ENCODE data around the gene TRAPPC2L.

The TRAPPC2L gene

DNA sequence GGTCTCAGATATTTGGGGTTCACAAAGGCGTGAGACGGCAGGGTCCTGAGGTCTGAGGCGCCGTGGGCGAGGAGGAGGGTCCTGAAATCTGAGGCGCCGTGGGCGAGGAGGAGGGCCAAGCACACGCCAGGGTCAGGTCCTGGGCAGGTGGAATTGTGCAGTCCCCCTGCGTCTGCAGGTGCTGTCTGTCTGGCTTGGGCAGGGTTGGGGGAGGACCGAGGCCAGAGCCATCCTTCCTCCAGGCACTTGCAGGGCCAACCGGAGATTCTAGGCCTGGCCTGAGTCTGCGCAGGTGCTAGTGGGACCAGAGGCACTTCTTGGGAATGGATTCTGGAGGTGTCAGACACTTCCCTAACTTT is 42.8 kb upstream of the TRAPPC2L start:
- no peak for DNase-seq (ENCODE audit: low read depth, low spot score)
- TF ChIP-seq, protein P1, sequence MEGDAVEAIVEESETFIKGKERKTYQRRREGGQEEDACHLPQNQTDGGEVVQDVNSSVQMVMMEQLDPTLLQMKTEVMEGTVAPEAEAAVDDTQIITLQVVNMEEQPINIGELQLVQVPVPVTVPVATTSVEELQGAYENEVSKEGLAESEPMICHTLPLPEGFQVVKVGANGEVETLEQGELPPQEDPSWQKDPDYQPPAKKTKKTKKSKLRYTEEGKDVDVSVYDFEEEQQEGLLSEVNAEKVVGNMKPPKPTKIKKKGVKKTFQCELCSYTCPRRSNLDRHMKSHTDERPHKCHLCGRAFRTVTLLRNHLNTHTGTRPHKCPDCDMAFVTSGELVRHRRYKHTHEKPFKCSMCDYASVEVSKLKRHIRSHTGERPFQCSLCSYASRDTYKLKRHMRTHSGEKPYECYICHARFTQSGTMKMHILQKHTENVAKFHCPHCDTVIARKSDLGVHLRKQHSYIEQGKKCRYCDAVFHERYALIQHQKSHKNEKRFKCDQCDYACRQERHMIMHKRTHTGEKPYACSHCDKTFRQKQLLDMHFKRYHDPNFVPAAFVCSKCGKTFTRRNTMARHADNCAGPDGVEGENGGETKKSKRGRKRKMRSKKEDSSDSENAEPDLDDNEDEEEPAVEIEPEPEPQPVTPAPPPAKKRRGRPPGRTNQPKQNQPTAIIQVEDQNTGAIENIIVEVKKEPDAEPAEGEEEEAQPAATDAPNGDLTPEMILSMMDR (IDR thresholded peaks at IDR 0.05; ENCODE audit: low read depth, low read length): no peak
- H3K4me3 ChIP-seq (ENCODE audit: low read depth, low read length): no peak overlapping the region
- in situ Hi-C loops (cut with HindIII; ENCODE audit: low sequenced_read_pairs): no loop called here

DNA sequence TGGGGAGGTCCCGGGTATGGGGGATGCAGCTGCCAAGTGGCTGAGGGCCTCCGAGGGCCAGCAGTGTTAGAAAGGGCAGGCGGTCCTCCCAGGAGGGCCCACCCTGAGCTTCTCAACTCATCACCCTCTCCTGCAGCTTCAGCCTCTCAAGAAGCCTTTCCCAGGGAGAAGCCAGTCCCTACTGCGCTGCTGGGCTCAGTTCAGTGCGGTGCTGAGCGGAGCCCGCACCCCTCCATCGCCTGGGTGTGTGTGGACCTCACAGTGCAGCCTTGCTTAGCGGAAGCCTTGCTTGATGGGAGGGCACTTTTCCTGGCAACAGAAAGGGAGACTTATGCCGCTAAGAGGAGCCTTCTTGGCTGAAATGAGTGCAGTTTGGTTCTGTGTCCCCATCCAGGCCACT is 41.7 kb upstream of the TRAPPC2L start:
- no peak overlapping the region for H3K4me3 ChIP-seq (ENCODE audit: low read depth, low read length)
- TF ChIP-seq, protein P1 (IDR thresholded peaks at IDR 0.05; ENCODE audit: low read depth, low read length): no peak
- no peak for DNase-seq (ENCODE audit: low read depth, low spot score)
- in situ Hi-C loops (cut with HindIII; ENCODE audit: low sequenced_read_pairs): no loop called here

DNA sequence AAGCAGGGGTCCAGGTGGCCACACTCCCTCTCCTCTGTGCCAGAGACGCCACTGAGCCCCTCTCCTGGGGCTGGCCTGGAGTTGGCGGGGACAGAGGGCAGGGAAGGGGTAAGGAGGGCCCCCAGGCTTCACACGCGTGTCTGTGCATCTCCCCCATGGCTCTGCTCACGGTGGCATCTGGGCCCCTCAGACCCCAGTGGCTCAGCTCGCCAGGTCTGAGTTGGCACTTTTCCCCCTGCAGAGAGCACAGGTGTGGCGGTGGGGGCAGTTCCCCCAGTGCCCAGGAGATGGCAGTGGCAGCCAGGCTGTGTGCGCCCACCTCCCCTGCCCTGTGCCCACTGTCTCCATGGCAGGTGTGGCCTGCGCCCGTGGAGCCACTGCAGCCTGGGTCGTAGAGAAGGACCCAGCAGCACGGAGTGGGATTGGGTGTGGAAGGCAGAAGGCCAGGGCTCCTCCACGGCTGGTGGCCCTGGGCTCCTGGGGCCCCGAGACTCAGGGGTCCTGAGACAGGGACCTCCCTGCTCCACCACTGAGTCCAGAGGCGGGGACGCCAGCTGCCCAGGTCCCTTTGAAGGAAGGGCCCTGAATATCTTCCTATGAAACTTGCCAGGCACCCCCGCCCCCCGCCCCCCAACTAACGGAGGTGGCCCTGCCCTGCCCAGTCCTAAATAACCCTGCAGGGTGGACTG is 40.9 kb upstream of the TRAPPC2L start:
- no peak for DNase-seq (ENCODE audit: low read depth, low spot score)
- no peak overlapping the region for H3K4me3 ChIP-seq (ENCODE audit: low read depth, low read length)

DNA sequence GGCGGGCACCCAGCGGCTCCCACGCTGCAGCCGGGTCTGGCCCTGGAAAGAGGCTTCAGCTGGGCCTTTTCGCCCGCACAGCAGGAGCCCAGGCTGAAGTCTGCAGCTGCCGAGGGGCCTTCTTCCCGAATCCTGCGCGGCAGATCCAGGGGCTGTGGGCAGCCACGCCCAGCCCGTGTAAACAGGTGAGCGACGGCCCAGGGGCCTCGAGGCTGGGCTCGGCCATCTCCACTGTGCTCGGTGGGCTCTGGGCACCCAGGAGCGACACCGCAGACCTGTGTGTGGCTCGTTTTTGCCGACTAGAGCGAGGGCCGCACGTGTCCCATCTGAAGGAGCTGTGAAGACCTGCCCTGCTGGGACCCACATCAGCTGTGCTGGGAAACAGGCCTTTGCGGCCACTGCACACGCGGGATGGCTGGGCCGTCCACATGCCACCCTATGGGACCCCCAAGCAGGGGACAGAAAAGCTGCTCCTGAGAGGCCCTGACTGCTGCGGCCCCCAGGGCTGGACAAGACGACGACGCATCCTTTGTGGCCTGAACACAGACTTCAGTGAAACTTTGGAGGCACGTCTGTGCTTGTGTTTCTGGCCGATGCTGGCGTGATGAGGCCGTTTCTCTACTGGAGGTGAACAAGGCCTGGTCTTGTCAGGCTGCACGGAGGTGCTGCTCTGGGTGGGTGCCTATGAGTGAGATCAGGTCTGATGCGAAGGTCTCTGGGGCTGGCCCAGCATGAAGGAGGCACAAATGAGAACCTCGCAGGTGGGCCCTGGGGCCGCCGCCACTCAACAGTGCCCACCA is 40.0 kb upstream of the TRAPPC2L start:
- in situ Hi-C loops (cut with HindIII; ENCODE audit: low sequenced_read_pairs): no loop called here
- TF ChIP-seq, protein P1 (IDR thresholded peaks at IDR 0.05; ENCODE audit: low read depth, low read length): no peak
- no peak for DNase-seq (ENCODE audit: low read depth, low spot score)
- H3K4me3 ChIP-seq (ENCODE audit: low read depth, low read length): no peak overlapping the region

More for the DNA sequence above, 40.9 kb upstream of the TRAPPC2L start:
- in situ Hi-C loops (cut with HindIII; ENCODE audit: low sequenced_read_pairs): no loop called here
- TF ChIP-seq, protein P1 (IDR thresholded peaks at IDR 0.05; ENCODE audit: low read depth, low read length): peak; percentile 77

DNA sequence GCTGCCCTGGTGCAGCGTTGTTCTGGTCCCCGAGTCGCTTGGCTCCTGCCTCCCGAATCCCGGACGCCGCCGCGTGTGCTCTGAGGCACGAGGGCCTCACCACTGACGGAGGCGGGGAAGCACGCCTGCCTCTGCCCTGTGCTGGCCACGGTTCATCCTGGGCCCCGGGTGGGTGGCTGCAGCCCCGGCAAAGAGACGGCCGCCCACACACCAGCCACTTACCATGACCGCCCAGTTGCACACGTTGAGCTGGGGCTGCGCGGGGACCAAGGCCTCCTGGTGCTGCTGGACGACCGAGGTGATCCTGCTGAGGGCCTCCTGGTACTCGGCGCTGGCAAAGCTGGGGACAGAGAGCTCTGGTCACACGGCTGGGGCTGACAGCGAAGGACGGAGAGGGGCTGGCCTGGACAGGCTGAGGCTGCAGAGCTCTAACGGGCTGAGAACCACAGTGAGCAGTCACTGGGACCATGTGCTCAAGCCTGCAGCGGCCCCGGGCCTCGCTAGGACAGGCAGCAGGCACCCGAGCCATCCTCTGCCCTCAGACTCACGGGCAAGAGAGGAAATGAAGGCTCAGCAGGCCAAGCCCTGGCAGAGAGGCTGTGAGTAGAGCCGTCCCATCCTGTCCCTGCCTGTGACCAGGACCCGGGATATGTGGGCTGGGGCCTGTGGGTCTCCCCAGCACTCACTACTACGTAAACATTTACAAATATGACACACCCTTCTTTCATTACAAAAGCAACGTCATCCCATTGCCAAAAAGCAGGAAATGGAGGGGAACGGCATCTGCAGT is 38.9 kb upstream of the TRAPPC2L start:
- no peak for DNase-seq (ENCODE audit: low read depth, low spot score)
- TF ChIP-seq, protein P1 (IDR thresholded peaks at IDR 0.05; ENCODE audit: low read depth, low read length): no peak
- in situ Hi-C loops (cut with HindIII; ENCODE audit: low sequenced_read_pairs): no loop called here

DNA sequence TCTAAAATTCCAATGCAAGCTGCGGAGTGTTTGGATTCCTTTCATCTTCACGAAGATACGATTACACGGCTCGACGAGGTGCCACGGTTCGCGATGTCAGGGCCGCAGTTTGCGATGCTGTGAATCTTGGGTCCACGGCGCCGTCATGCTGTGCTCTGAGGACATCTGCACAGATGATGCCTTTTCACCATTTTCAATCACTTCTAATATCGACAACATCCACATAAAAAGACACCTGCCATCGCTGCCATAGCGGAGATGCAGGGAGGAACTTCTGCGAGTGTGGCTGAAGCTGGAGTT is 38.4 kb upstream of the TRAPPC2L start:
- no peak for DNase-seq (ENCODE audit: low read depth, low spot score)
- in situ Hi-C loops (cut with HindIII; ENCODE audit: low sequenced_read_pairs): no loop called here
- no peak overlapping the region for H3K4me3 ChIP-seq (ENCODE audit: low read depth, low read length)
- TF ChIP-seq, protein P1 (IDR thresholded peaks at IDR 0.05; ENCODE audit: low read depth, low read length): no peak

More for the DNA sequence above, 38.9 kb upstream of the TRAPPC2L start:
- H3K4me3 ChIP-seq (ENCODE audit: low read depth, low read length): no peak overlapping the region
